Measurements from ENCODE around the gene NUBP2.

The NUBP2 gene

DNA sequence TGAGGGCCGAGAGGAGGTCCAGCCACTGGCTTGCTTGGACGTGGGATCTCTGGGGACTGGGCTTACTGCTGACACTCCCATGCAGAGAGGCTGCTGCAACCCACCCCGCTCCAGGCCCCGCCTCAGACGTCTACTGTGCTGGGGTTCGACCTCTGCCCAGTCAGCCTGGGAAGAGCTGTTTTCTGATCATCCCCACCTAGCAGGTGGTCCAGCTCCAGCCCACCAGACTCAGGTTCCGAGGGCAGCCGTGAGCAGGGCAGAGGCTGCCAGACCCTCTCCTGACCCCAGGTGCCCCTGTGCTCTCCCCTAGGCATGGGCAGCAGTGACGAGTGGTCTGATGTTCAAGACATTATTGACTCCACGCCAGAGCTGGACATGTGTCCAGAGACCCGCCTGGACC is 34.8 kb upstream of the NUBP2 start:
- H3K4me1 ChIP-seq (ENCODE audit: control insufficient read depth, insufficient read depth, low read length), result no peaks in the 10 kb centered on the region
- H3K4me3 ChIP-seq (ENCODE audit: low read depth, low read length), result no peak overlapping the region
- H3K9me3 ChIP-seq (ENCODE audit: control insufficient read depth, insufficient read depth, low read depth, low read length), result no peaks in the 10 kb centered on the region
- ChIA-PET CTCF (interaction anchor here (1.1 kb wide), 1 partner anchor 21 kb away, joined by 3 read pairs; no protein-coding TSS in a partner anchor), POLR2A (no interaction called here)
- no peak overlapping the region for H3K27ac ChIP-seq (ENCODE audit: extremely low read depth, low read depth, low read length)
- TF ChIP-seq ZSCAN16 (tag by site-specific recombination; IDR thresholded peaks at IDR 0.05) (no peak), GFI1B (tag by site-specific recombination; IDR thresholded peaks at IDR 0.05) (no peak), ZNF792 (tag by site-specific recombination; IDR thresholded peaks at IDR 0.05) (no peak), ZNF292 (tag by site-specific recombination; IDR thresholded peaks at IDR 0.05; ENCODE audit: borderline replicate concordance, low read depth) (no peak), YY1 (tag by site-specific recombination; IDR thresholded peaks at IDR 0.05) (no peak), KLF8 (tag by site-specific recombination; IDR thresholded peaks at IDR 0.05) (no peak), ZNF571 (tag by site-specific recombination; IDR thresholded peaks at IDR 0.05) (no peak), SCRT1 (tag by site-specific recombination; IDR thresholded peaks at IDR 0.05; ENCODE audit: borderline replicate concordance) (no peak), TCF7L2 (IDR thresholded peaks at IDR 0.05; ENCODE audit: borderline replicate concordance, low read depth, low read length) (no peak), ZNF747 (tag by site-specific recombination; IDR thresholded peaks at IDR 0.05) (no peak), ZNF155 (tag by site-specific recombination; IDR thresholded peaks at IDR 0.05) (no peak), ZNF16 (tag by site-specific recombination; IDR thresholded peaks at IDR 0.05; ENCODE audit: low read depth) (no peak)
- TF ChIP-seq, protein P1, sequence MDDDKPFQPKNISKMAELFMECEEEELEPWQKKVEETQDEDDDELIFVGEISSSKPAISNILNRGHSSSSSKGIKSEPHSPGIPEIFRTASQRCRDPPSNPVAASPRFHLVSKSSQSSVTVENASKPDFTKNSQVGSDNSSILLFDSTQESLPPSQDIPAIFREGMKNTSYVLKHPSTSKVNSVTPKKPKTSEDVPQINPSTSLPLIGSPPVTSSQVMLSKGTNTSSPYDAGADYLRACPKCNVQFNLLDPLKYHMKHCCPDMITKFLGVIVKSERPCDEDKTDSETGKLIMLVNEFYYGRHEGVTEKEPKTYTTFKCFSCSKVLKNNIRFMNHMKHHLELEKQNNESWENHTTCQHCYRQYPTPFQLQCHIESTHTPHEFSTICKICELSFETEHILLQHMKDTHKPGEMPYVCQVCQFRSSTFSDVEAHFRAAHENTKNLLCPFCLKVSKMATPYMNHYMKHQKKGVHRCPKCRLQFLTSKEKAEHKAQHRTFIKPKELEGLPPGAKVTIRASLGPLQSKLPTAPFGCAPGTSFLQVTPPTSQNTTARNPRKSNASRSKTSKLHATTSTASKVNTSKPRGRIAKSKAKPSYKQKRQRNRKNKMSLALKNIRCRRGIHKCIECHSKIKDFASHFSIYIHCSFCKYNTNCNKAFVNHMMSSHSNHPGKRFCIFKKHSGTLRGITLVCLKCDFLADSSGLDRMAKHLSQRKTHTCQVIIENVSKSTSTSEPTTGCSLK (tag by site-specific recombination; IDR thresholded peaks at IDR 0.05), result no peak
- TF ChIP-seq, protein P2, sequence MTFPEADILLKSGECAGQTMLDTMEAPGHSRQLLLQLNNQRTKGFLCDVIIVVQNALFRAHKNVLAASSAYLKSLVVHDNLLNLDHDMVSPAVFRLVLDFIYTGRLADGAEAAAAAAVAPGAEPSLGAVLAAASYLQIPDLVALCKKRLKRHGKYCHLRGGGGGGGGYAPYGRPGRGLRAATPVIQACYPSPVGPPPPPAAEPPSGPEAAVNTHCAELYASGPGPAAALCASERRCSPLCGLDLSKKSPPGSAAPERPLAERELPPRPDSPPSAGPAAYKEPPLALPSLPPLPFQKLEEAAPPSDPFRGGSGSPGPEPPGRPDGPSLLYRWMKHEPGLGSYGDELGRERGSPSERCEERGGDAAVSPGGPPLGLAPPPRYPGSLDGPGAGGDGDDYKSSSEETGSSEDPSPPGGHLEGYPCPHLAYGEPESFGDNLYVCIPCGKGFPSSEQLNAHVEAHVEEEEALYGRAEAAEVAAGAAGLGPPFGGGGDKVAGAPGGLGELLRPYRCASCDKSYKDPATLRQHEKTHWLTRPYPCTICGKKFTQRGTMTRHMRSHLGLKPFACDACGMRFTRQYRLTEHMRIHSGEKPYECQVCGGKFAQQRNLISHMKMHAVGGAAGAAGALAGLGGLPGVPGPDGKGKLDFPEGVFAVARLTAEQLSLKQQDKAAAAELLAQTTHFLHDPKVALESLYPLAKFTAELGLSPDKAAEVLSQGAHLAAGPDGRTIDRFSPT (tag by site-specific recombination; IDR thresholded peaks at IDR 0.05), result no peak
- peaks cover 10 to 81% of the 10 kb centered on the region in 2 experiments; a peak in 2 of 3 replicates for H3K36me3 ChIP-seq (ENCODE audit: control insufficient read depth in 2 of 2, insufficient read depth in 1 of 2, low read length in 2 of 2)

DNA sequence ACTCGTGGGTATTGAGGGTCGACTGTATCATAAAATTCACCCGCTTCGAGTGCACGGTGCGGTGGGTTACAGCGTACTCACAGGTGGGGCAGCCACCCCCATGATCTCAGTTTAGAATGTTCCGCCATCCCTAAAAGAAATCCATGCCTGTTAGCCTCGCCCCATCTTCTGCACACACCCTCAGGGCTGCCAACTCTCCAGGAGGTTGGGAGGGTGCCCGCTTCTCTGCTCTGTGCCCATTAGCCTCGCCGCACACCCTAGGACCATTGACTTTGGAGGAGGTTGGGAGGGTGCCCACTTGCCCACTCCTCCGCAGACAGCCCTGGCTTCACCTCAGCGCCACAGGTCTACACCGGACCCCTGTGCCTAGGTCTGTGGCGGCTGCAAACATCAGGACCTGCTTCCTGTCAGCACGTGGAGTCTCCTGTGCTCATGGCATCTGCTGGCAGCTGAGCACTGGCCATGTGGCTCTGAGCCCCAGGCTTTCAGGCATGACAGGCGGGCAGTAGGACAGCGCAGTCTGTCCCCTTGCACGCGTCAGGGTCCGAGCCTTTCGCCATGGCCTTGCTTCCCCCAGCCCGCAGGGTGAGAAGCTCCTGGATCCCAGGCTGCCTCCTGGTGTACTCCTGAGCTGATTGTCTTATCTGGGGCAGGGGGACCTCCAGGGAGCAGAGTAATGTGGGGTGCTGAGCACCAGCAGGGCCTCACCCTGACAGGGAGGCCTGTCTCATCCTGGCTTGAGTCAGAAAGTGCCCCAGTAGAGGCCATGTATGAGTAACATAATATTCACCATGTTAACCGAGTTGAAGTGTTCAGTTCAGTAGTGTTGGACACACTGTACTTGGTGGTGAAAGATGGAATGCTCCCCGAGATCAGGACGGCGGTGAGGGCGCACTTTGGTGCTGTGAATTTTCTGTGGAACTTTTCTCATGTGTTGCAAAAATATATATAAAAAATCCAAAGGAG is 33.3 kb upstream of the NUBP2 start:
- TF ChIP-seq, protein P3, sequence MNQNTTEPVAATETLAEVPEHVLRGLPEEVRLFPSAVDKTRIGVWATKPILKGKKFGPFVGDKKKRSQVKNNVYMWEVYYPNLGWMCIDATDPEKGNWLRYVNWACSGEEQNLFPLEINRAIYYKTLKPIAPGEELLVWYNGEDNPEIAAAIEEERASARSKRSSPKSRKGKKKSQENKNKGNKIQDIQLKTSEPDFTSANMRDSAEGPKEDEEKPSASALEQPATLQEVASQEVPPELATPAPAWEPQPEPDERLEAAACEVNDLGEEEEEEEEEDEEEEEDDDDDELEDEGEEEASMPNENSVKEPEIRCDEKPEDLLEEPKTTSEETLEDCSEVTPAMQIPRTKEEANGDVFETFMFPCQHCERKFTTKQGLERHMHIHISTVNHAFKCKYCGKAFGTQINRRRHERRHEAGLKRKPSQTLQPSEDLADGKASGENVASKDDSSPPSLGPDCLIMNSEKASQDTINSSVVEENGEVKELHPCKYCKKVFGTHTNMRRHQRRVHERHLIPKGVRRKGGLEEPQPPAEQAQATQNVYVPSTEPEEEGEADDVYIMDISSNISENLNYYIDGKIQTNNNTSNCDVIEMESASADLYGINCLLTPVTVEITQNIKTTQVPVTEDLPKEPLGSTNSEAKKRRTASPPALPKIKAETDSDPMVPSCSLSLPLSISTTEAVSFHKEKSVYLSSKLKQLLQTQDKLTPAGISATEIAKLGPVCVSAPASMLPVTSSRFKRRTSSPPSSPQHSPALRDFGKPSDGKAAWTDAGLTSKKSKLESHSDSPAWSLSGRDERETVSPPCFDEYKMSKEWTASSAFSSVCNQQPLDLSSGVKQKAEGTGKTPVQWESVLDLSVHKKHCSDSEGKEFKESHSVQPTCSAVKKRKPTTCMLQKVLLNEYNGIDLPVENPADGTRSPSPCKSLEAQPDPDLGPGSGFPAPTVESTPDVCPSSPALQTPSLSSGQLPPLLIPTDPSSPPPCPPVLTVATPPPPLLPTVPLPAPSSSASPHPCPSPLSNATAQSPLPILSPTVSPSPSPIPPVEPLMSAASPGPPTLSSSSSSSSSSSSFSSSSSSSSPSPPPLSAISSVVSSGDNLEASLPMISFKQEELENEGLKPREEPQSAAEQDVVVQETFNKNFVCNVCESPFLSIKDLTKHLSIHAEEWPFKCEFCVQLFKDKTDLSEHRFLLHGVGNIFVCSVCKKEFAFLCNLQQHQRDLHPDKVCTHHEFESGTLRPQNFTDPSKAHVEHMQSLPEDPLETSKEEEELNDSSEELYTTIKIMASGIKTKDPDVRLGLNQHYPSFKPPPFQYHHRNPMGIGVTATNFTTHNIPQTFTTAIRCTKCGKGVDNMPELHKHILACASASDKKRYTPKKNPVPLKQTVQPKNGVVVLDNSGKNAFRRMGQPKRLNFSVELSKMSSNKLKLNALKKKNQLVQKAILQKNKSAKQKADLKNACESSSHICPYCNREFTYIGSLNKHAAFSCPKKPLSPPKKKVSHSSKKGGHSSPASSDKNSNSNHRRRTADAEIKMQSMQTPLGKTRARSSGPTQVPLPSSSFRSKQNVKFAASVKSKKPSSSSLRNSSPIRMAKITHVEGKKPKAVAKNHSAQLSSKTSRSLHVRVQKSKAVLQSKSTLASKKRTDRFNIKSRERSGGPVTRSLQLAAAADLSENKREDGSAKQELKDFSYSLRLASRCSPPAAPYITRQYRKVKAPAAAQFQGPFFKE (tag by site-specific recombination; IDR thresholded peaks at IDR 0.05; ENCODE audit: borderline replicate concordance), result no peak
- TF ChIP-seq, protein P4, sequence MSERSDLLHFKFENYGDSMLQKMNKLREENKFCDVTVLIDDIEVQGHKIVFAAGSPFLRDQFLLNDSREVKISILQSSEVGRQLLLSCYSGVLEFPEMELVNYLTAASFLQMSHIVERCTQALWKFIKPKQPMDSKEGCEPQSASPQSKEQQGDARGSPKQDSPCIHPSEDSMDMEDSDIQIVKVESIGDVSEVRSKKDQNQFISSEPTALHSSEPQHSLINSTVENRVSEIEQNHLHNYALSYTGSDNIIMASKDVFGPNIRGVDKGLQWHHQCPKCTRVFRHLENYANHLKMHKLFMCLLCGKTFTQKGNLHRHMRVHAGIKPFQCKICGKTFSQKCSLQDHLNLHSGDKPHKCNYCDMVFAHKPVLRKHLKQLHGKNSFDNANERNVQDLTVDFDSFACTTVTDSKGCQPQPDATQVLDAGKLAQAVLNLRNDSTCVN (tag by site-specific recombination; optimal IDR thresholded peaks at IDR 0.05), result no peak
- TF ChIP-seq ZFP37 (tag by site-specific recombination; IDR thresholded peaks at IDR 0.05), result no peak
- no peak for TF ChIP-seq ZNF114 (tag by site-specific recombination; IDR thresholded peaks at IDR 0.05)
- TF ChIP-seq ZSCAN23 (tag by site-specific recombination; IDR thresholded peaks at IDR 0.05), result no peak
- TF ChIP-seq, protein P5, sequence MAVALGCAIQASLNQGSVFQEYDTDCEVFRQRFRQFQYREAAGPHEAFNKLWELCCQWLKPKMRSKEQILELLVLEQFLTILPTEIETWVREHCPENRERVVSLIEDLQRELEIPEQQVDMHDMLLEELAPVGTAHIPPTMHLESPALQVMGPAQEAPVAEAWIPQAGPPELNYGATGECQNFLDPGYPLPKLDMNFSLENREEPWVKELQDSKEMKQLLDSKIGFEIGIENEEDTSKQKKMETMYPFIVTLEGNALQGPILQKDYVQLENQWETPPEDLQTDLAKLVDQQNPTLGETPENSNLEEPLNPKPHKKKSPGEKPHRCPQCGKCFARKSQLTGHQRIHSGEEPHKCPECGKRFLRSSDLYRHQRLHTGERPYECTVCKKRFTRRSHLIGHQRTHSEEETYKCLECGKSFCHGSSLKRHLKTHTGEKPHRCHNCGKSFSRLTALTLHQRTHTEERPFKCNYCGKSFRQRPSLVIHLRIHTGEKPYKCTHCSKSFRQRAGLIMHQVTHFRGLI (tag by site-specific recombination; IDR thresholded peaks at IDR 0.05), result no peak
- H3K4me1 ChIP-seq (ENCODE audit: control insufficient read depth, insufficient read depth, low read length), result no peaks in the 10 kb centered on the region
- peaks cover 14 to 72% of the 10 kb centered on the region in 2 experiments; a peak in 2 of 3 replicates for H3K36me3 ChIP-seq (ENCODE audit: control insufficient read depth in 2 of 2, insufficient read depth in 1 of 2, low read length in 2 of 2)
- no peak overlapping the region for H3K27ac ChIP-seq (ENCODE audit: extremely low read depth, low read depth, low read length)
- ChIA-PET POLR2A (interaction anchor here (0.7 kb wide), 1 partner anchor 70 kb away, joined by 4 read pairs; no protein-coding TSS in a partner anchor), CTCF (interaction anchor here (1.1 kb wide), 1 partner anchor 23 kb away, joined by 3 read pairs; no protein-coding TSS in a partner anchor)
- H3K4me3 ChIP-seq (ENCODE audit: low read depth, low read length), result no peak overlapping the region
- no peaks in the 10 kb centered on the region for H3K9me3 ChIP-seq (ENCODE audit: control insufficient read depth, insufficient read depth, low read depth, low read length)

All from HEK293 (cell line).